Left lung (tissue), 10 donors: ENCODE results near the gene DAAM2. TPM values are rescaled to one million over a fixed set of nuclear protein-coding genes. Genes with fewer than 3 reads are reported as not detected.

Experiments
- ATAC-seq: fragments of 200-7000 bp; cut with Tn5 transposase; one replicate; pipeline ENCODE4 v1.9.1; 2020; ENCODE audit warnings: moderate library complexity
- DNase-seq, 4 donors: peaks; one replicate each; pipeline ENCODE4 v3.0.0-alpha.2; 2013 to 2020
- H3K27ac ChIP-seq, 2 donors: fragments of 200-600 bp; sonication (generic) in 1 of 2; one replicate each; pipeline versions ENCODE4 v1.5.0 to v1.8.0; 2020 to 2021
- H3K27me3 ChIP-seq, 2 donors: fragments of 200-600 bp; sonication (generic) in 1 of 2; one replicate each; pipeline versions ENCODE4 v1.5.0 to v1.8.0; 2020 to 2021
- H3K36me3 ChIP-seq, 2 donors: fragments of 200-600 bp; sonication (generic) in 1 of 2; one replicate each; pipeline versions ENCODE4 v1.5.0 to v1.8.0; 2020 to 2021
- H3K4me1 ChIP-seq, 2 donors: fragments of 200-600 bp; one replicate each; pipeline ENCODE4 v1.8.0; 2021
- H3K4me3 ChIP-seq, 2 donors: fragments of 200-600 bp; sonication (generic) in 1 of 2; one replicate each; pipeline versions ENCODE4 v1.5.0 to v1.8.0; 2020 to 2021; ENCODE audit warnings: mild to moderate bottlenecking in 1 of 2
- H3K9me3 ChIP-seq, 2 donors: fragments of 200-600 bp; sonication (generic) in 1 of 2; one replicate each; pipeline versions ENCODE4 v1.5.0 to v1.8.0; 2020 to 2021
- CTCF ChIP-seq, 2 donors: fragments of 200-600 bp; sonication (generic) in 1 of 2; IDR thresholded peaks; one replicate each; pipeline versions ENCODE4 v1.5.0 to v1.8.0; 2021; ENCODE audit warnings: antibody characterized with exemption in 2 of 2
- intact Hi-C, 2 donors: fragments of 100-400 bp; cut with DNase I; formaldehyde crosslinking; loops; one replicate each; pipeline versions ENCODE4 v1.11.2 to v1.14.2; 2022
- polyA plus RNA-seq, 6 donors: library from polyadenylated mRNA; unstranded; fragments of 120-200 nt; gene quantifications; one replicate each; pipeline ENCODE4 v1.2.1, GENCODE V29; 2013; ENCODE audit not compliant: insufficient read length in 6 of 6
- total RNA-seq, 2 donors: library from RNA; stranded (reverse); fragmentation: NEBNext Ultra II Directional; extraction: Animal tissue kit (Norgen Biotek cat#: 25700); gene quantifications; one replicate each; pipeline ENCODE4 v1.2.1, GENCODE V29; 2021
- donor health status: DM: no; HTN: yes; CAD: no.
- donor health status: DM: no; HTN: no; CAD: no.

Gene DAAM2
- total and polyA plus RNA-seq, 8 donors = 28.8 to 67.6 (median 39.9) TPM

DNA sequence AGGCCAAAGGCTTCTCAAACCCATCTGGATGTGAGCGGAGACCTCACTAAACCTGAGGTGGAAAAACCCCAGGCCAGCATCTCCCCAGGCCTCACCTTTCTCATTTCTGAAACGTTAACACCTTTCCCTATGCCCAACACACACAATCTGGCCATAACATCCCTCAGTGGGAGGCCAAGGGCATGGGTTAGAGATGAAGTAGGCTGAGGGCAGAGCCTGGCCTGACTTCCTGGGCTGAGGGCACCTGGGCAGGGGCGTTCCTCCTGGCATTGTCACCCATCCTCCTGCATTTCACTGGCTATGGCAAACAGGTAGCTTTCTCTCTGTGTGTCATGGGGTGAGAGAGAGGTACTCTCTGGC lies 133.7 kb downstream of the DAAM2 start:
- peaks cover 0 to 39% of the 10 kb centered on the region in 2 donors for H3K36me3 ChIP-seq

GRCh38 chr6:39926668-39927067 lies 134.5 kb downstream of the DAAM2 start:
- peaks cover 0 to 35% of the 10 kb centered on the region in 2 donors for H3K36me3 ChIP-seq
- H3K4me1 ChIP-seq = peaks cover 0 to 2% of the 10 kb centered on the region in 2 donors
- ATAC-seq (no peak), DNase-seq (no peak)
- no peak for TF ChIP-seq CTCF (IDR thresholded peaks at IDR 0.05)
- H3K9me3 ChIP-seq = no peaks in the 10 kb centered on the region
- no peaks in the 10 kb centered on the region for H3K27me3 ChIP-seq
- no peak overlapping the region for H3K27ac ChIP-seq
- H3K4me3 ChIP-seq = no peak overlapping the region
- intact Hi-C loops = no loop called here

More for the DNA sequence above, 133.7 kb downstream of the DAAM2 start:
- DNase-seq = no peak
- Histone ChIP-seq H3K27ac (no peak overlapping the region), H3K9me3 (no peaks in the 10 kb centered on the region), H3K4me1 (peaks cover 0 to 2% of the 10 kb centered on the region in 2 donors), H3K27me3 (no peaks in the 10 kb centered on the region), H3K4me3 (no peak overlapping the region)
- TF ChIP-seq CTCF (IDR thresholded peaks at IDR 0.05) = no peak
- ATAC-seq = no peak
- intact Hi-C loops = no loop called here

DNA sequence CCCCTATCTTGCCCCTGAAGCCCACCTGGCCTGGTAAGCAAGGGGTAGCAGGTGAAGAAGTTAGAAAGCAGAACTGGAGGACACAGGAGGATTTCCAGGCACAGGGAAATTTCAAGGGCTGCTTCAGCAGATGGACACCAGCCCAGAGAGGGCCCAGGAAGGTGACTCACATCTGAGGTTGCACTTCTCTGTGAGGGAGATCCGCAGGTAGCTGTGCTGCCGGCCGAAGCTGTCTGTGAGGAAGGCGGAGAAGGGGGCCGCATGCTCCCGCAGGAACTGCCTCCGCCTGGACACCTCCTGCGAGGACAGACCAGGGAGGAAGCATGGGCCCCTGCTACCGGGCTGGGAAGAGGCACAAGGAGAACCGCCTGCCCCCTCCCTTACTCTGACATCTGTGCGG lies 135.0 kb downstream of the DAAM2 start:
- Histone ChIP-seq H3K4me1 (peaks cover 0 to 2% of the 10 kb centered on the region in 2 donors), H3K9me3 (no peaks in the 10 kb centered on the region), H3K36me3 (peaks cover 0 to 33% of the 10 kb centered on the region in 2 donors), H3K4me3 (no peak overlapping the region), H3K27me3 (no peaks in the 10 kb centered on the region), H3K27ac (no peak overlapping the region)
- intact Hi-C loops = no loop called here
- no peak for DNase-seq
- no peak for TF ChIP-seq CTCF (IDR thresholded peaks at IDR 0.05)
- ATAC-seq = peak; percentile 57

DNA sequence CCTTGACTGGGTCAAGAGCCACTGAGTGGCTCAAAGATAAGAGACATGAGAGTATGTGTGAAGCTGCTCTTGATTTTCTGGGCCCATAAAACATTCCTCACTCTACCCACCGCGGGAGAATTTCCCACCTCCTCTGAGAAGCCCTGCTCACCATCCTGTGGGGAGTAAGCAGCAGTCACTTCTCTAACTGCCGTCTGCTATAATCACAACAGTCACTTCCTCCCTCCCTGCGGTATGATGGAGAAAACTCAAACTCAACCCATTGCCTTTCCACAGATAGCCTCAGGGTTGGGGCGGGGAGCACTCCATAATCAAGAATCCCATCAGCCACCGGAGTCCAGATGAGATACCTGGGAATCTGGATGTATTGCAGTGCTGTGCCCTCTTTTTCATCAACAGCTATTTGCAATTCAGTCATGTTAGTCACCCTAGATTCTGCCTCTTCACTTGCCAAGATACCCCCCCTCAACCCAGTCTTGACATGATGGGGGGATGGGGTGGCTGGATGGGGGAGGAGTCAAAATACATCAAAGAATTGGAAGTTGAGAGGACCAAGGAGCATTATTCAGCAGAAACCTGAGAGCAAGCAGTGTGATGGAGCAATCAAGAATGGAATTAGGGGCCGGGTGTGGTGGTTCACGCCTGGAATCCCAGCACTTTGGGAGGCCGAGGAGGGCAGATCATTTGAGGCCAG lies 137.0 kb downstream of the DAAM2 start:
- TF ChIP-seq CTCF (IDR thresholded peaks at IDR 0.05) = no peak
- H3K4me3 ChIP-seq = no peak overlapping the region
- H3K4me1 ChIP-seq = peaks cover 0 to 2% of the 10 kb centered on the region in 2 donors
- H3K36me3 ChIP-seq = peaks cover 0 to 17% of the 10 kb centered on the region in 2 donors
- intact Hi-C loops = no loop called here
- H3K27ac ChIP-seq = no peak overlapping the region
- DNase-seq = no peak
- ATAC-seq = no peak
- H3K9me3 ChIP-seq = no peaks in the 10 kb centered on the region
- H3K27me3 ChIP-seq = peaks cover 0 to 11% of the 10 kb centered on the region in 2 donors

- DNase-seq = no peak
- ATAC-seq = no peak
- H3K27ac ChIP-seq = no peak overlapping the region
Measured at GRCh38 chr6:39929733-39930461, 137.7 kb downstream of the DAAM2 start.

More at GRCh38 chr6:39929733-39930461, 137.7 kb downstream of the DAAM2 start:
- Histone ChIP-seq H3K4me3 (no peak overlapping the region), H3K4me1 (peaks cover 4 to 8% of the 10 kb centered on the region in 2 donors), H3K27me3 (peaks cover 0 to 18% of the 10 kb centered on the region in 2 donors), H3K36me3 (peaks cover 0 to 13% of the 10 kb centered on the region in 2 donors), H3K9me3 (no peaks in the 10 kb centered on the region)
- TF ChIP-seq CTCF (IDR thresholded peaks at IDR 0.05) = no peak
- intact Hi-C loops = no loop called here
